Transverse colon (tissue), 4 donors: Measurements from ENCODE around the gene SLC36A4. TPM values are rescaled to one million over a fixed set of nuclear protein-coding genes. Genes with fewer than 3 reads are reported as not detected.

ENCODE experiments used
- DNase-seq: peaks from one replicate; pipeline ENCODE4 v3.0.0-alpha.2; 2019
- H3K27ac ChIP-seq, 4 donors: fragments of 200-600 bp; sonication (generic); 2 replicates each; pipeline ENCODE4 v1.5.1; 2016 to 2018; ENCODE audit warnings: inconsistent platforms in 4 of 4
- H3K27me3 ChIP-seq: fragments of 200-600 bp; sonication (generic); 2 replicates; pipeline ENCODE4 v1.5.1; 2017; ENCODE audit warnings: inconsistent platforms
- H3K36me3 ChIP-seq, 4 donors: fragments of 200-600 bp; sonication (generic); 2 replicates each; pipeline ENCODE4 v1.5.1; 2017 to 2019; ENCODE audit warnings: inconsistent platforms in 4 of 4
- H3K4me1 ChIP-seq, 4 donors: fragments of 200-600 bp; sonication (generic); 2 replicates each; pipeline ENCODE4 v1.5.1; 2017 to 2020; ENCODE audit warnings: inconsistent platforms in 4 of 4
- H3K4me3 ChIP-seq, 4 donors: fragments of 200-600 bp; sonication (generic); 1 replicate in 1 of 4; 2 replicates in 3 of 4; pipeline versions ENCODE4 v1.5.1 to v1.6.1; 2017 to 2019; ENCODE audit warnings: inconsistent platforms in 4 of 4
- H3K9me3 ChIP-seq, 2 donors: fragments of 200-600 bp; sonication (generic); 2 replicates each; pipeline ENCODE4 v1.5.1; 2017 to 2019; ENCODE audit warnings: inconsistent platforms in 2 of 2
- CTCF ChIP-seq, 5 experiments: fragments of 200-600 bp in 3 of 5; fragments of 450-650 bp in 2 of 5; sonication (generic) in 3 of 5; IDR thresholded peaks; 1 replicate in 2 of 5; 2 replicates in 3 of 5; pipeline ENCODE4 v1.5.1; 2016 to 2017; ENCODE audit warnings: antibody characterized with exemption in 5 of 5, inconsistent platforms in 3 of 5, mild to moderate bottlenecking in 2 of 5, moderate library complexity in 1 of 5
- EP300 ChIP-seq: sonication (generic); formaldehyde crosslinking; IDR thresholded peaks from one replicate; pipeline ENCODE4 v1.6.1; 2017; ENCODE audit warnings: antibody characterized with exemption, low read depth
- POLR2A ChIP-seq: fragments of 450-650 bp; IDR thresholded peaks from one replicate; pipeline ENCODE4 v1.6.1; 2016; ENCODE audit warnings: antibody characterized with exemption, mild to moderate bottlenecking, moderate library complexity
- POLR2AphosphoS5 ChIP-seq, 3 donors: sonication (generic); formaldehyde crosslinking; IDR thresholded peaks; one replicate each; pipeline ENCODE4 v1.6.1; 2016; ENCODE audit warnings: antibody characterized with exemption in 3 of 3
- WGBS, 2 donors: methylation state at CpG; one replicate each; pipeline ENCODE4 v1.1.5; 2018; ENCODE audit warnings: low coverage in 1 of 2; 5-methylcytosine and 5-hydroxymethylcytosine counted together
- in situ Hi-C, 4 donors: fragments of 200-750 bp; cut with MboI; loops; one replicate each; pipeline versions ENCODE4 v1.15.0 to v1.15.1; 2017; ENCODE audit warnings: low sequenced_read_pairs in 3 of 4, low pct_ligation_motif_present in 1 of 4, low pct_unique_long_range_greater_than_20kb in 1 of 4
- intact Hi-C: fragments of 100-400 bp; cut with DNase I; formaldehyde crosslinking; loops from one replicate; pipeline ENCODE4 v1.15.1; 2023; ENCODE audit warnings: low total_unique reads
- total RNA-seq, 4 donors: library from RNA; depleted of rRNA; stranded (reverse); fragments of >200 nt; gene quantifications; one replicate each; pipeline ENCODE4 v1.1.0, GENCODE V29; 2016

Gene SLC36A4
- total RNA-seq, 4 donors from 2014 or later, result 11.7 to 90.5 (median 31.7) TPM

GRCh38 chr11:93155738-93156137 is 42.1 kb downstream of the SLC36A4 start:
- Histone ChIP-seq H3K4me3 (no peak overlapping the region), H3K27me3 (no peaks in the 10 kb centered on the region), H3K36me3 (no peaks in the 10 kb centered on the region), H3K27ac (no peak overlapping the region), H3K9me3 (no peaks in the 10 kb centered on the region), H3K4me1 (no peaks in the 10 kb centered on the region)
- TF ChIP-seq POLR2AphosphoS5 (IDR thresholded peaks at IDR 0.05) (no peak), EP300 (no peak), POLR2A (no peak), CTCF (IDR thresholded peaks at IDR 0.05) (no peak)
- intact Hi-C loops (no loop called here), in situ Hi-C loops (no loop called here)
- 98 to 100% methylated on average over 3 of the region's 3 CpGs for WGBS, 2 donors
- no peak for DNase-seq

- H3K27me3 ChIP-seq, result no peaks in the 10 kb centered on the region
- H3K4me1 ChIP-seq, result no peaks in the 10 kb centered on the region
- in situ Hi-C loops, result no loop called here
- 84 to 88% methylated on average over 6 of the region's 6 CpGs for WGBS, 2 donors
- intact Hi-C loops, result no loop called here
- TF ChIP-seq EP300 (no peak), POLR2A (no peak), CTCF (IDR thresholded peaks at IDR 0.05) (no peak), POLR2AphosphoS5 (IDR thresholded peaks at IDR 0.05) (no peak)
- H3K36me3 ChIP-seq, result peaks cover 0 to 11% (median 0%) of the 10 kb centered on the region in 4 donors
- no peak overlapping the region for H3K4me3 ChIP-seq
- DNase-seq, result no peak
- H3K27ac ChIP-seq, result no peak overlapping the region
- H3K9me3 ChIP-seq, result no peaks in the 10 kb centered on the region
Observed at GRCh38 chr11:93145390-93145915, 52.3 kb downstream of the SLC36A4 start.

GRCh38 chr11:93143800-93144199 is 54.0 kb downstream of the SLC36A4 start:
- no peak for DNase-seq
- H3K27me3 ChIP-seq, result no peaks in the 10 kb centered on the region
- TF ChIP-seq CTCF (IDR thresholded peaks at IDR 0.05) (no peak), POLR2A (no peak), POLR2AphosphoS5 (IDR thresholded peaks at IDR 0.05) (no peak), EP300 (no peak)
- intact Hi-C loops, result no loop called here
- H3K9me3 ChIP-seq, result no peaks in the 10 kb centered on the region
- no peaks in the 10 kb centered on the region for H3K4me1 ChIP-seq
- H3K27ac ChIP-seq, result no peak overlapping the region
- H3K36me3 ChIP-seq, result peaks cover 0 to 11% (median 0%) of the 10 kb centered on the region in 4 donors
- in situ Hi-C loops, result no loop called here
- no peak overlapping the region for H3K4me3 ChIP-seq

GRCh38 chr11:93143186-93143585 is 54.6 kb downstream of the SLC36A4 start:
- H3K4me3 ChIP-seq, result no peak overlapping the region
- TF ChIP-seq EP300 (no peak), CTCF (IDR thresholded peaks at IDR 0.05) (no peak), POLR2A (no peak), POLR2AphosphoS5 (IDR thresholded peaks at IDR 0.05) (no peak)
- H3K36me3 ChIP-seq, result peaks cover 0 to 11% (median 0%) of the 10 kb centered on the region in 4 donors
- H3K4me1 ChIP-seq, result no peaks in the 10 kb centered on the region
- H3K27ac ChIP-seq, result no peak overlapping the region
- no peaks in the 10 kb centered on the region for H3K9me3 ChIP-seq
- DNase-seq, result no peak
- no peaks in the 10 kb centered on the region for H3K27me3 ChIP-seq
- intact Hi-C loops (no loop called here), in situ Hi-C loops (no loop called here)
